Stimulated activated memory B cell treated with anti-CD40 and anti-IgM and Interleukin-4, amounts not matched to agents 10 μg/mL and 1 μg/mL and 100 μg/mL, for 72 hours (primary cell): ENCODE measurements around the gene RTN1.
A peak's percentile ranks its signal among the peaks of the same experiment; 100 is the strongest.

Experiments used
- ATAC-seq: fragments of 150-1000 bp; cut with Tn5 transposase; 2 replicates; pipeline ENCODE4 v1.10.0; 2021
- H3K27ac Mint-ChIP-seq: one replicate; pipeline ENCODE4 v1.8.0; 2022; ENCODE audit warnings: mild to moderate bottlenecking, mixed read lengths
- H3K27me3 Mint-ChIP-seq: one replicate; pipeline ENCODE4 v1.8.0; 2022; ENCODE audit warnings: mixed read lengths
- H3K36me3 Mint-ChIP-seq: one replicate; pipeline ENCODE4 v1.8.0; 2022; ENCODE audit warnings: mixed read lengths
- H3K4me1 Mint-ChIP-seq: one replicate; pipeline ENCODE4 v1.8.0; 2022; ENCODE audit warnings: mixed read lengths
- H3K4me3 Mint-ChIP-seq: one replicate; pipeline ENCODE4 v1.8.0; 2022; ENCODE audit warnings: mild to moderate bottlenecking, moderate library complexity, mixed read lengths
- H3K9me3 Mint-ChIP-seq: one replicate; pipeline ENCODE4 v1.8.0; 2022; ENCODE audit warnings: mixed read lengths

Gene RTN1

GRCh38 chr14:59831121-59831730, 39.4 kb downstream of the RTN1 start:
- no peak for ATAC-seq
- Mint-ChIP-seq H3K4me3 (no peak overlapping the region), H3K36me3 (no peaks in the 10 kb centered on the region), H3K27me3 (peaks cover 22% of the 10 kb centered on the region), H3K4me1 (no peaks in the 10 kb centered on the region), H3K9me3 (no peaks in the 10 kb centered on the region), H3K27ac (no peak overlapping the region)

- Mint-ChIP-seq H3K27ac (no peak overlapping the region), H3K27me3 (peaks cover 28% of the 10 kb centered on the region), H3K4me3 (no peak overlapping the region), H3K36me3 (no peaks in the 10 kb centered on the region), H3K9me3 (no peaks in the 10 kb centered on the region), H3K4me1 (no peaks in the 10 kb centered on the region)
- no peak for ATAC-seq
These were observed 40.2 kb downstream of the RTN1 start for GRCh38 chr14:59830338-59830734.

GRCh38 chr14:59829469-59830337, 40.9 kb downstream of the RTN1 start:
- Mint-ChIP-seq H3K4me3 (no peak overlapping the region), H3K9me3 (no peaks in the 10 kb centered on the region), H3K36me3 (no peaks in the 10 kb centered on the region), H3K27me3 (peaks cover 28% of the 10 kb centered on the region), H3K27ac (no peak overlapping the region), H3K4me1 (no peaks in the 10 kb centered on the region)
- no peak for ATAC-seq

GRCh38 chr14:59828276-59828675, 42.3 kb downstream of the RTN1 start:
- H3K36me3 Mint-ChIP-seq = no peaks in the 10 kb centered on the region
- ATAC-seq = no peak

GRCh38 chr14:59827401-59827800, 43.2 kb downstream of the RTN1 start:
- Mint-ChIP-seq H3K4me1 (no peaks in the 10 kb centered on the region), H3K36me3 (no peaks in the 10 kb centered on the region), H3K4me3 (no peak overlapping the region), H3K27ac (no peak overlapping the region), H3K9me3 (no peaks in the 10 kb centered on the region), H3K27me3 (peaks cover 35% of the 10 kb centered on the region)
- no peak for ATAC-seq

More at GRCh38 chr14:59828276-59828675, 42.3 kb downstream of the RTN1 start:
- no peaks in the 10 kb centered on the region for H3K4me1 Mint-ChIP-seq
- H3K4me3 Mint-ChIP-seq = no peak overlapping the region
- no peaks in the 10 kb centered on the region for H3K9me3 Mint-ChIP-seq
- no peak overlapping the region for H3K27ac Mint-ChIP-seq
- peaks cover 28% of the 10 kb centered on the region for H3K27me3 Mint-ChIP-seq

GRCh38 chr14:59826150-59826549, 44.4 kb downstream of the RTN1 start:
- H3K4me1 Mint-ChIP-seq = no peaks in the 10 kb centered on the region
- no peaks in the 10 kb centered on the region for H3K36me3 Mint-ChIP-seq
- H3K27ac Mint-ChIP-seq = no peak overlapping the region
- H3K4me3 Mint-ChIP-seq = no peak overlapping the region
- ATAC-seq = no peak
- H3K27me3 Mint-ChIP-seq = peaks cover 36% of the 10 kb centered on the region
- no peaks in the 10 kb centered on the region for H3K9me3 Mint-ChIP-seq

- ATAC-seq = no peak
- peaks cover 35% of the 10 kb centered on the region for H3K27me3 Mint-ChIP-seq
- no peaks in the 10 kb centered on the region for H3K4me1 Mint-ChIP-seq
- no peaks in the 10 kb centered on the region for H3K36me3 Mint-ChIP-seq
- no peak overlapping the region for H3K27ac Mint-ChIP-seq
- no peaks in the 10 kb centered on the region for H3K9me3 Mint-ChIP-seq
- H3K4me3 Mint-ChIP-seq = no peak overlapping the region
These were observed 47.4 kb downstream of the RTN1 start for GRCh38 chr14:59823179-59823578.

GRCh38 chr14:59819446-59820088, 51.0 kb downstream of the RTN1 start:
- no peak overlapping the region for H3K27ac Mint-ChIP-seq
- peak; percentile 41 for ATAC-seq
- H3K4me1 Mint-ChIP-seq = no peaks in the 10 kb centered on the region
- no peak overlapping the region for H3K4me3 Mint-ChIP-seq
- peaks cover 8% of the 10 kb centered on the region for H3K27me3 Mint-ChIP-seq
- no peaks in the 10 kb centered on the region for H3K9me3 Mint-ChIP-seq
- H3K36me3 Mint-ChIP-seq = no peaks in the 10 kb centered on the region

GRCh38 chr14:59816941-59817340, 53.6 kb downstream of the RTN1 start:
- no peaks in the 10 kb centered on the region for H3K27me3 Mint-ChIP-seq
- ATAC-seq = no peak
- H3K4me3 Mint-ChIP-seq = no peak overlapping the region
- no peak overlapping the region for H3K27ac Mint-ChIP-seq
- no peaks in the 10 kb centered on the region for H3K36me3 Mint-ChIP-seq
- no peaks in the 10 kb centered on the region for H3K4me1 Mint-ChIP-seq
- H3K9me3 Mint-ChIP-seq = no peaks in the 10 kb centered on the region

GRCh38 chr14:59814988-59815387, 55.6 kb downstream of the RTN1 start:
- ATAC-seq = peak; percentile 21
- no peaks in the 10 kb centered on the region for H3K4me1 Mint-ChIP-seq
- H3K36me3 Mint-ChIP-seq = no peaks in the 10 kb centered on the region
- no peaks in the 10 kb centered on the region for H3K9me3 Mint-ChIP-seq
- H3K27me3 Mint-ChIP-seq = no peaks in the 10 kb centered on the region
- H3K4me3 Mint-ChIP-seq = no peak overlapping the region
- H3K27ac Mint-ChIP-seq = no peak overlapping the region

GRCh38 chr14:59811815-59812214, 58.8 kb downstream of the RTN1 start:
- no peaks in the 10 kb centered on the region for H3K4me1 Mint-ChIP-seq
- H3K27ac Mint-ChIP-seq = no peak overlapping the region
- ATAC-seq = no peak
- H3K9me3 Mint-ChIP-seq = peaks cover 2% of the 10 kb centered on the region
- H3K36me3 Mint-ChIP-seq = no peaks in the 10 kb centered on the region
- peaks cover 3% of the 10 kb centered on the region for H3K27me3 Mint-ChIP-seq
- H3K4me3 Mint-ChIP-seq = no peak overlapping the region

GRCh38 chr14:59811073-59811472, 59.5 kb downstream of the RTN1 start:
- H3K4me1 Mint-ChIP-seq = no peaks in the 10 kb centered on the region
- no peak overlapping the region for H3K27ac Mint-ChIP-seq
- H3K27me3 Mint-ChIP-seq = peaks cover 6% of the 10 kb centered on the region
- H3K36me3 Mint-ChIP-seq = no peaks in the 10 kb centered on the region
- peaks cover 2% of the 10 kb centered on the region for H3K9me3 Mint-ChIP-seq
- H3K4me3 Mint-ChIP-seq = no peak overlapping the region
- no peak for ATAC-seq

GRCh38 chr14:59803052-59803540, 67.5 kb downstream of the RTN1 start:
- H3K9me3 Mint-ChIP-seq = peaks cover 2% of the 10 kb centered on the region

GRCh38 chr14:59788176-59788575, 82.4 kb downstream of the RTN1 start:
- Mint-ChIP-seq H3K36me3 (no peaks in the 10 kb centered on the region), H3K4me1 (no peaks in the 10 kb centered on the region), H3K9me3 (no peaks in the 10 kb centered on the region), H3K27me3 (no peaks in the 10 kb centered on the region), H3K27ac (no peak overlapping the region), H3K4me3 (no peak overlapping the region)
- no peak for ATAC-seq

More at GRCh38 chr14:59803052-59803540, 67.5 kb downstream of the RTN1 start:
- H3K27me3 Mint-ChIP-seq = peaks cover 6% of the 10 kb centered on the region
- no peak overlapping the region for H3K4me3 Mint-ChIP-seq
- no peaks in the 10 kb centered on the region for H3K4me1 Mint-ChIP-seq
- H3K36me3 Mint-ChIP-seq = no peaks in the 10 kb centered on the region
- ATAC-seq = no peak
- no peak overlapping the region for H3K27ac Mint-ChIP-seq

- H3K4me1 Mint-ChIP-seq = no peaks in the 10 kb centered on the region
- H3K27me3 Mint-ChIP-seq = no peaks in the 10 kb centered on the region
- ATAC-seq = peak; percentile 45
- no peak overlapping the region for H3K4me3 Mint-ChIP-seq
- no peaks in the 10 kb centered on the region for H3K36me3 Mint-ChIP-seq
- no peak overlapping the region for H3K27ac Mint-ChIP-seq
- no peaks in the 10 kb centered on the region for H3K9me3 Mint-ChIP-seq
These were observed 83.4 kb downstream of the RTN1 start for GRCh38 chr14:59787045-59787674.
